MG63 (cell line): ENCODE results near the gene SNAP25. TPM values are rescaled to one million over a fixed set of nuclear protein-coding genes. Genes with fewer than 3 reads are reported as not detected.
A peak's percentile ranks its signal among the peaks of the same experiment; 100 is the strongest.

Source experiments
- DNase-seq: peaks from one replicate; pipeline ENCODE4 v3.0.0-alpha.2; 2020
- H3K27me3 ChIP-seq: fragments of 250-450 bp; sonication (Bioruptor Pico); 2 replicates; pipeline ENCODE4 v1.5.1; 2020; ENCODE audit warnings: mild to moderate bottlenecking, moderate library complexity
- H3K36me3 ChIP-seq: fragments of 250-450 bp; sonication (Bioruptor Pico); 2 replicates; pipeline ENCODE4 v1.5.1; 2020; ENCODE audit warnings: mild to moderate bottlenecking, moderate library complexity
- H3K4me3 ChIP-seq: fragments of 250-450 bp; sonication (Bioruptor Pico); 2 replicates; pipeline ENCODE4 v1.5.1; 2020; ENCODE audit warnings: mild to moderate bottlenecking, moderate library complexity
- H3K9me3 ChIP-seq: fragments of 250-450 bp; sonication (Bioruptor Pico); 2 replicates; pipeline ENCODE4 v1.5.1; 2020; ENCODE audit warnings: mild to moderate bottlenecking, moderate library complexity
- total RNA-seq: library from RNA; depleted of rRNA; stranded (reverse); fragments of >200 nt; shearing (Covaris generic); gene quantifications from 2 replicates; pipeline ENCODE4 v1.2.3, GENCODE V29; 2014; ENCODE audit warnings: low replicate concordance

SNAP25 gene
- total RNA-seq, 1 experiment from 2014 or later: not detected

DNA sequence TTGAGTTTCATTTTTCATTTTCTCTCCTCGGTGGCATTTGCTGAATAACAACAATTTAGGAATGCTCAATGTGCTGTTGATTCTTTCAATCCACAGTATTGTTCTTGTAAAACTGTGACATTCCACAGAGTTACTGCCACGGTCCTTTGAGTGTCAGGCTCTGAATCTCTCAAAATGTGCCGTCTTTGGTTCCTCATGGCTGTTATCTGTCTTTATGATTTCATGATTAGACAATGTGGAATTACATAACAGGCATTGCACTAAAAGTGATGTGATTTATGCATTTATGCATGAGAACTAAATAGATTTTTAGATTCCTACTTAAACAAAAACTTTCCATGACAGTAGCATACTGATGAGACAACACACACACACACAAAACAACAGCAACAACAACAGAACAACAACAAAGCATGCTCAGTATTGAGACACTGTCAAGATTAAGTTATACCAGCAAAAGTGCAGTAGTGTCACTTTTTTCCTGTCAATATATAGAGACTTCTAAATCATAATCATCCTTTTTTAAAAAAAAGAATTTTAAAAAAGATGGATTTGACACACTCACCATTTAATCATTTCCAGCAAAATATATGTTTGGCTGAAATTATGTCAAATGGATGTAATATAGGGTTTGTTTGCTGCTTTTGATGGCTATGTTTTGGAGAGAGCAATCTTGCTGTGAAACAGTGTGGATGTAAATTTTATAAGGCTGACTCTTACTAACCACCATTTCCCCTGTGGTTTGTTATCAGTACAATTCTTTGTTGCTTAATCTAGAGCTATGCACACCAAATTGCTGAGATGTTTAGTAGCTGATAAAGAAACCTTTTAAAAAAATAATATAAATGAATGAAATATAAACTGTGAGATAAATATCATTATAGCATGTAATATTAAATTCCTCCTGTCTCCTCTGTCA is 88.1 kb downstream of the SNAP25 start:
- Histone ChIP-seq H3K27me3 (peaks cover 9% of the 10 kb centered on the region), H3K9me3 (no peaks in the 10 kb centered on the region), H3K36me3 (no peaks in the 10 kb centered on the region), H3K4me3 (no peak overlapping the region)
- DNase-seq: no peak

DNA sequence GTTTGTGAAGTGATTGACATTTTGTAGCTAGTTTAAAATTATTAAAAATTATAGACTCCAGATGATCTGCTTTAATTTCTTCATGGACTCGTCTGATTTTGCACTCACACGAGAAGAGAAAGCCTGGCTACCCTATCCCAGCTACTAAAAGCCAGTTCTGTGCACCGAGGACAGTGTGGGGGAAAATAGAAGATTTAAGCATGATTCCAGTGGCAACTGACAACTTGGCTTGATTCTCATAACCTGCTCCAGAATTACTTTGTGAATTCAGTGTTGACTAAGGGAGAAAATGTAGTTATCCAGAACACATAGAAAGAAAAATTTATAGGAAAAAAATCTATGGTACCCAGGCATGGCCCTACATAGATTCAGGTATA is 88.7 kb downstream of the SNAP25 start:
- no peak overlapping the region for H3K4me3 ChIP-seq
- H3K36me3 ChIP-seq: no peaks in the 10 kb centered on the region
- DNase-seq: no peak
- H3K27me3 ChIP-seq: peaks cover 9% of the 10 kb centered on the region
- no peaks in the 10 kb centered on the region for H3K9me3 ChIP-seq

DNA sequence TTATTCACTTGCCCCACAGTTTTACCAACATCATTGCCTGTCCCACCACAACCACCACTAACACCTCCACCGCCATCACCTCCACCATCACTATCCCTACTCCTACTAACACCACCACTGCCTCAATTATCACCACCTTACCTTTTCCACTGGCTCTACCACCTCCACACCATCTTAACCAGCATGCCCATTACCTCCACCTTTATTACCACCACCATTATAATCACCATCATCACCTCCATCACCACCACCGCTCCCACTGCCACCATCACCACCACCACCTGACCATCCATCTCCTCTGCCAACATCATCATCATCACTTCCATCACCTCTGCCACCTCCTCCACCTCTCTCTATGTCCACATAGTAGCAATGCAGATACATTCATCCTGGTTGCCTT is 90.0 kb downstream of the SNAP25 start:
- H3K4me3 ChIP-seq: no peak overlapping the region
- H3K36me3 ChIP-seq: no peaks in the 10 kb centered on the region
- peaks cover 5% of the 10 kb centered on the region; the same call in 1 of the 2 replicates for H3K9me3 ChIP-seq
- no peak for DNase-seq
- H3K27me3 ChIP-seq: peaks cover 3% of the 10 kb centered on the region

DNA sequence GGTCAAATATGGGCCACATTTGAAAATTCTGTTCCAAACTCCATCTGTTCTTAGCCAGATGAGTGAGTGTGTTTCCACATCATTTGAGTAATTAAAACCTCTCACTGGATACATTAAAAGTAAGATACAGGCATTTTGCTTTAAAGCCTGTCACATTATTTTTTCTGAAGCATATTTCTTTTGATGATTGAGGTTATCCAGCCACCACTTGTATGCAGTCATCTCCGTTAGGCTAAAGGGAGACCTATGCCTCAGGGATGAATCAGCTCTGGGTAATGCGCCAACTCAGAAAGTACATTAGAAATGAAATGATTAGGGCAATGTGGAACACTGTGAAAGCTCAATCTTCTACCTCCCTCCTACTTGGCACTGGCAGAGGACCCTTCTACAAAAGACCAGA is 90.7 kb downstream of the SNAP25 start:
- Histone ChIP-seq H3K9me3 (peaks cover 5% of the 10 kb centered on the region; the same call in 1 of the 2 replicates), H3K4me3 (no peak overlapping the region), H3K27me3 (no peaks in the 10 kb centered on the region), H3K36me3 (no peaks in the 10 kb centered on the region)
- DNase-seq: peak; percentile 80

DNA sequence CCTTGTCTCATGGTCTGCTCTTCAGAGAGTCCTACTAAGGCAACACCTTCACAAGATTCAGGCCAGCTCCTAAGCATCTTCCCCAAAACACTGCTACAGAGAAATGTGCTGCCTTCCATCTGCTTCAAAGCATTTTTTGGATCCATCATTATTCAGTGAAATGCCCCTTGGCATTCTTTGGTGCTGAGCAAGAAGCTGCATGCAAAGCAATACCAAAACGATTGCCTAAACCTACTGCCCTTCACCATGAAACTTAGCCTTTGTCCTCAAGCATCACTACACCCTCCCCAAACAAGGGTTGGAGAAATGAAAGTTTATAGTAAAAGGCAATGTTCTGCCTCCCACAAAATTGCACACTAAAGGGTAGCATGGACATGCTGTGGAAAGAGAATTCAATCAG is 93.5 kb downstream of the SNAP25 start:
- H3K9me3 ChIP-seq: peaks cover 5% of the 10 kb centered on the region; the same call in 1 of the 2 replicates
- no peaks in the 10 kb centered on the region for H3K27me3 ChIP-seq
- no peak for DNase-seq
- H3K36me3 ChIP-seq: no peaks in the 10 kb centered on the region
- H3K4me3 ChIP-seq: no peak overlapping the region

DNA sequence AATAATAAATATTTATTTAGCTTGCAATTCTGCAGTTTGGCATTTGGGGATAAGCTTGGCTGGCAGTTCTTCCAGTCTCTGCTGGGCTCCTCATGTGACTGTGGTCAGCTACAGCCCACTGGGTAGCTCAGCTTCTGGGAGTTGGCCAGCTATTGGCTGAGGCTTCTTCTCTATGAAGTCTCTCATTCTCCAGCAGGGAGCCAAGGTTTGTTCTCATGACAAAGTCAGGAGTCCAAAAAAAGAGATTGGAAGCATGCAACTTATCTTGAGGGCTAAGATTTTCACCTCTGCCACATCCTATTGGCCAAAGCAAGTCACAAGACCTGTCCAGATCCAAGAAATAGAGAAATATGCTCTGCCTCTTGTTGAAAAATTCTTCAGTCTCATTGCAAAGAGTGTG is 94.6 kb downstream of the SNAP25 start:
- H3K9me3 ChIP-seq: peaks cover 5% of the 10 kb centered on the region; the same call in 1 of the 2 replicates
- no peaks in the 10 kb centered on the region for H3K36me3 ChIP-seq
- DNase-seq: peak; percentile 81
- H3K27me3 ChIP-seq: no peaks in the 10 kb centered on the region
- no peak overlapping the region for H3K4me3 ChIP-seq

DNA sequence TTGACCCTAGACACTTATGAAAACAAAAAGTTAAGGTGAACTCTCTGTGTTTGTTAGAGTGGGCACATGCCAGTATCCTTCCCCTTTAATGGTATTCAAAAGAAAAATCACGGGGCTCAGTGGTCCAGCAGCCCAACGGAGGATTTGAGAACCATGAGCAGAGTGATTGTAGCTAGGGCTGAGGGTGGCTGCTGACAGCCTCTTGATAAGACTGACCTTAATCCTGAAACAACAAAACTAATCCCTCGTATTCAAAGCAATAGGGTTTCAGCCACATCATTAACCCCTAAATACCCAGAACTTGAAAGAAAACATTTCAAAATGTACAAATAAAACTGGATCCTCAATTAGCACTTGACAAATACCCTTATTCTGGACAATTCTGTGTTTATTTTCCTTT is 95.1 kb downstream of the SNAP25 start:
- no peaks in the 10 kb centered on the region for H3K27me3 ChIP-seq
- no peak overlapping the region for H3K4me3 ChIP-seq
- H3K36me3 ChIP-seq: no peaks in the 10 kb centered on the region
- DNase-seq: no peak
- peaks cover 5% of the 10 kb centered on the region; the same call in 1 of the 2 replicates for H3K9me3 ChIP-seq

DNA sequence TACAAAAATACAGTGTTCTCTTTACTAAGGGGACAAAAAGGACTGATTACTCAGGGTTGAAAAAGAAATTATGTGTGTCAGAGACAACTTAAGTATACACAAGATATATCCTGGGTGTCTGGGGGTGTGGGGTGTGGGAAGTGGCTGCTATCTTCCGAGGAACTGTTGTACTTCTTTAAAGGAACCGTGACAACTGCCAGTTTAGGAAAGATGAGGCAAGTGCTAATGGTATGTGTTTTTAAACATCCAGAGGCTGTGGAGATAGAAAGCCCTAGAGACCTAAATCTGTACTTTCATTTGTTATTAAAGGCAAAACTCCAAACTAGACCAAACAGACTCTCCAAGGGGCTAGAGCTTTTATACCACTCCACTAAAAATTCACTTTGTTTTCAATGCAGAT is 95.6 kb downstream of the SNAP25 start:
- peak; percentile 29 for DNase-seq
- H3K36me3 ChIP-seq: no peaks in the 10 kb centered on the region
- H3K27me3 ChIP-seq: no peaks in the 10 kb centered on the region
- peaks cover 5% of the 10 kb centered on the region; the same call in 1 of the 2 replicates for H3K9me3 ChIP-seq
- no peak overlapping the region for H3K4me3 ChIP-seq

DNA sequence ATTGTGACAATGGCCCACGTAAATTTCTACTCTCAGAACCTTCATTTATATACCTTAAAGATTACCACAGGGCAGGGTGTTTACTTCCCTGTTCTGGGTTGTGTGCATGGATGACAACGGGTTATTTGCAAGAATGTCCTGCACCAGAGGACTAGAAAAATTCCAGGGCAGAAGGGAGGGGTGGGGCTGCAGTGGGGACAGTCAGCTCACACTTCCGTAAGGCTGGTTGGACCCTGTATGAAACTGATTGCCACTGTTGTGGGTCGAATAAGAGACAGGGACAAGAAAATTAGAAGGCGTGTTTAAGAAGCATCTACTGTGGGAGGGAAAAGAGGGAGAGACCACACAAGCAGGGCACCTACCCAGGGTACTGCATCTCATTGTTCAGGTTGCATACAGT is 96.5 kb downstream of the SNAP25 start:
- no peak overlapping the region for H3K4me3 ChIP-seq
- H3K9me3 ChIP-seq: peaks cover 5% of the 10 kb centered on the region; the same call in 1 of the 2 replicates
- H3K27me3 ChIP-seq: no peaks in the 10 kb centered on the region
- DNase-seq: no peak
- H3K36me3 ChIP-seq: no peaks in the 10 kb centered on the region

DNA sequence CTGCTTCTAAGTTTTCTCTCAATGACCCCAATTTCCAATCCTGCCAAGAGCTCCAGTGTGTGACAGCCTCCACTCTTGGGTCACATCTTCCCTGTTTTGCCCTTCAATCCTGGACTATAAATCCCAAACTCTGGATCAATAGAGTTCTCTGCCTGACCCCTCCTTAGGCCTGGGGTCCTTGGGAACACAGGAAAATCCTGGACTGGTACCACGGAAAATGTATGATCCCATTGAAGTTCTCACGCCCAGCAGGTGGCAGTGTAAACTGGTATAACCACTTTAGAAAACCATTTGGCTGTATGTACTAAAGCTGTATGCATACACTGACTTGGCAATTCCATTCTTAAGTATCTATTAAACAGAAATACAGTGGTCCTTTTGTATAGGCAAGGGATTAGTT is 98.0 kb downstream of the SNAP25 start:
- peak; percentile 7 for DNase-seq
- H3K9me3 ChIP-seq: peaks cover 5% of the 10 kb centered on the region; the same call in 1 of the 2 replicates
- H3K27me3 ChIP-seq: no peaks in the 10 kb centered on the region
- H3K4me3 ChIP-seq: no peak overlapping the region
- no peaks in the 10 kb centered on the region for H3K36me3 ChIP-seq

DNA sequence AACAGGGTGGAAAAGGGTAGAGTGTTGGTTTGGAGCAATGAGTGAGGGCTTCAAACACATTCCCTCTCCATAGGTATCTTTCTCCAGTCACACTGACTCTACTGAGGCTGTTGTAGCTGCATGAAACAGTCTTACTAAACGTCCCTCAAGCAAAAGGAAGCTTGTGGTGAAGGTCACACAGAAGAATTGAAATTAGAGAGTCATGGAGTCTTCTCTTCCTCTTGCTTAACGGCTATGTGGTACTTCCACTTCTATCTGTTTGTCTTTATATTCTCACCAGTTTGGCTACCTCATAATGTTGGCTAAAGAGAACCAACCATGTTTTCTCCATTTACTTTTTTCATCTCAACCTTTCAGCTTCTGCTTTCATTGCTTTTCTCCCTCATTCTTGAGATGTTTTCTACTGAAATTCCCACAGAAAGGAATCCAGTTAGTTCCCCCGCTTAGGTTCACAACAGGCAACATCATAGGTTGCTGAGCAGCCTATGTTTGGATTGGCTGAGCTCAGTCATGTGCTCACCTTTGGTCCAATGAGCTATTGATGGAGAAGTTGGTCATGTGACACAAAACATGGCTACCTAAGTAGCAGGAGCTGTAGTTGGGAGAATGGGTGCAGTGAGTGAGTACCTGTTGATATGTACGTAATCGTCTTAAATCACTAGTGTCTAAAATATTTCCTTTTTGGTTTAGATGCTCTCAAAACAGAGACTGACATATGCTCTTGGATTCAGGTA is 99.8 kb downstream of the SNAP25 start:
- Histone ChIP-seq H3K4me3 (no peak overlapping the region), H3K9me3 (no peaks in the 10 kb centered on the region), H3K27me3 (no peaks in the 10 kb centered on the region), H3K36me3 (no peaks in the 10 kb centered on the region)
- no peak for DNase-seq

DNA sequence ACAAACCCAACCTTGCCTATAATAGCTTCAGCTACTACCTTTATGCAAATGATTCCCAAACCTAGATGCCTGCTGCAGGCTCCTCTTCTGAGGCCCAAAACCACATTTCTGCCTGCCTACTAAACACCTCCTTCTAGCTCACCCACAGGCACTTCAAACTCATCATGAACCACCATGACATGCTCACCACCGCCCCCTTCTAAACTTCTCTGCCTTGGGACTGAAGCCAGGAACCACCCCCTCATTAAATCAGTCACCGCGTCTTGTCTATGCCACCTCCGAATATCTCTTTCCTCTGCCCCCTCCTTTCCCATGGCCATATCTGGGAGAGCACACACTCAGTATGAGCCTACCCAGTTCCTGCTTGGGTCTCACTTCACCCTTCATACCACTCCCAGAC is 101.2 kb downstream of the SNAP25 start:
- no peaks in the 10 kb centered on the region for H3K9me3 ChIP-seq
- H3K36me3 ChIP-seq: no peaks in the 10 kb centered on the region
- H3K27me3 ChIP-seq: no peaks in the 10 kb centered on the region
- DNase-seq: no peak
- H3K4me3 ChIP-seq: no peak overlapping the region

DNA sequence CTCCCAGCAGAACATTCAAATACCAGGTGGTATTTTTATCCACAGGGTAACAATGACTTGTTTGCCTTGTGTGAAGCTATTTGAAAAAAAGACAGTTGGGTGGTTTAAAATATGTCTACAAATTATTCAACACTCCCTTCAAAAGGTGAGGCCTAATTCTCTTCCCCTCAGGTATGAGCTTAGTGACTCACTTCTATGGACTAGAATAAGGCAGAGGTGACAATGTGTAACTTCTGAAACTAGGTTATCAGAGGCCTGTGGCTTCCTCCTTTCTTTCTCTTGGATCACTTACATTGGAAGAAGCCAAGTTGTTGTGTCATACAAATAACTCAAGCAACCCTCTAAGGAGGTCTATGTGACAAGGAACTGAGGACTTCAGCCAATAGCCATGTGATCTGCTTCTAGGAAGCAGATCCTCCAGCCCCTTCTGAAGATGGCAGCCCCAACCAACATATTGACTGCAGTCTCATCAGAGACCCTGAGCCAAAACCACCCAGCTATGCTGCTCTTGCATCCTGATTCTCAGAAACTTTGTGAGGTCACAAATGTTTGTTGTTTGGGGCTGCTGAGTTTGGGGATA is 102.6 kb downstream of the SNAP25 start:
- no peak for DNase-seq
- Histone ChIP-seq H3K9me3 (no peaks in the 10 kb centered on the region), H3K36me3 (no peaks in the 10 kb centered on the region), H3K4me3 (no peak overlapping the region), H3K27me3 (no peaks in the 10 kb centered on the region)

DNA sequence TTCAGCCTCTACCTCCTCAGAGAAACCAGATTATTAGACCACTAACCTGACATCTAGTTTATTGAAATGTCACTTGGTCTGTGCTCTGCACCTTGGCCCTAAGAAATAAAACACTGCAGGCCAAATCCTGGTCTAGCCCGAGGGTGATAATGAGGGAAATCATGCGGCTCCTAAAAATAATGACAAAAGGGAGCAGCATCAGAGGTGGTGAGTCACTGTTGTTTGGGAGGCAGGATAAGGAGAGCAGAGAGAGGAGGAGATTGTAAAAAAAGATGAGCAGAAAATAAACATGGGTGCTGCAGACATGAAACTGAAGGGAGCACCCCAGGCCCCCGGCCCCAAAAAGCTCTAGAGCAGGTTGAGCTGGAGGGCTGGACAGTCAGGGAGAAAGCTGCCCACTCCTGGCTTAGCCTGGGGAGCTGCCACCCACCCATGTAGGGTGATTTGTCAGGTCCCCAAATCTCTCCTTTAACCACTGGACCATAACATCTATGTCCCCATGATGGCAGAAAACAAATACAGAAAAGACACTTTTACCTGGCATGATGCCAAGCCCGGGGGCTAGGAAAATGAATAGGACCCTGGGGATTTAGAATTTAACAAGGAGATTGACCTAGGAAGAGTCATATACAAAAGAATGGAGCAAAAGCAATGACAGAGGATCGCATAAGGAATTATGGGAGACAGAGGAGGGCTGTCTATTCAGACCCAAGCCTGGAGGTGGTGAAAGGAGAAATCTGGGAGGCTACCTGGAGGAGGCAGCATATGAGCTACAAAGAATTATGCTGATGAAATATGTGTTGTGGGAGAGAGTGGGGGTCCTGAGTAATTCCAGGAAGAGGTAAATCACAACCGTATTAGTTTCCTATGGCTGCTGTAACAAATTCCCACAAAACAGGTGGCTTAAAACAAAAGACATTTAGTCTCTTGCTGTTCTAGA is 103.7 kb downstream of the SNAP25 start:
- Histone ChIP-seq H3K4me3 (no peak overlapping the region), H3K36me3 (no peaks in the 10 kb centered on the region), H3K27me3 (no peaks in the 10 kb centered on the region), H3K9me3 (no peaks in the 10 kb centered on the region)
- DNase-seq: no peak

DNA sequence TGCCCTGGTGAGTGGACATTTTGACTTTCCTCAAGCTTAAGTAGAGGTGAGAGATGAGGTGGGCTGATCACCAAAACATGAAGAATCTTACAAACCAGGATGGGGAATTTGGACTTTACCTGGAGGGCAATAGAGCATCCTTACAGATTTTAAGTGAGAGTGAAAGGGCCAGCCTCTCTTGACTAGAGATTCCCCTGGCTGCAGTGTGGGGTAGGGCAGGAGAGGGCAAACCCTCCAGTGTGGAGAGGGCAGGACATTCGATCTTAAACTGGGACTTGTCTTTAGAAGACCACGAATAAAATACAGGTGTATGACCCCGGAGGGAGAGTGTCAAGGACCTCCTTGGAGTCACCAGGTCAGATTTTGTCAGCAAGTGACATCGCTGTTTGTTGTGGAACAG is 105.1 kb downstream of the SNAP25 start:
- H3K4me3 ChIP-seq: no peak overlapping the region
- no peaks in the 10 kb centered on the region for H3K9me3 ChIP-seq
- H3K27me3 ChIP-seq: no peaks in the 10 kb centered on the region
- no peak for DNase-seq
- H3K36me3 ChIP-seq: no peaks in the 10 kb centered on the region

DNA sequence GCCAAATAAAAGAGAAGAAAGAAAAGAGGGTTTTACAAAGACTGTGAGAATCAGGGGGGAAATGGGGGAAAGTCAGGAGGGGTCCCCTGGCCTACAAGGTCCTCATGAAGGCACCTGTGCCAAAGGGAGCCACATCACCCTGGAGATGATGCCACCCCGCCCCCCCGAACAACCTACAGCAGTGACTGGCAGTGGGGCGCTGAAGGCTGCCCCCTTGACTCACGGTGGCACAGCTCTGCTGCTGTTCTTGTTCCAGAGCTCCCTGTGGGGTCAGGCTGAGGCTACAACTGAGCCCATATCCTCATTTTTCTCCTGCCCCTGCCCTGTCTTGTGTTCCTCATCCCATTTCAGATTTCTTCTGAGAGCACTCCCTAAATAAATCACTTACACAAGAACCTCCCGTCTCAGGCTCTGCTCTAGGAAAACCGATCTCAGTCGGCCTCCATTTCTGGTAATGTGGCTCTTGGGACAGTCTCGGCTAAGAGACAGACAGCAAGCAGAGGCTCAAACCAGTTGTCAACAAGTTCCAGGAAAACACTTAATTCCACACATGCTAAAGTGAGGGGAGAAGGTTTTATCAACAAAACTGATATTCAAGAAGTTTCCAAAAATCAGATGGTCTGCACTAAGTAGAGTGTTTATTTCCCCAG is 105.7 kb downstream of the SNAP25 start:
- no peak for DNase-seq
- no peaks in the 10 kb centered on the region for H3K9me3 ChIP-seq
- H3K4me3 ChIP-seq: no peak overlapping the region
- H3K27me3 ChIP-seq: no peaks in the 10 kb centered on the region
- no peaks in the 10 kb centered on the region for H3K36me3 ChIP-seq
